Measurements from ENCODE around the gene CDC42EP3.

Gene CDC42EP3

DNA sequence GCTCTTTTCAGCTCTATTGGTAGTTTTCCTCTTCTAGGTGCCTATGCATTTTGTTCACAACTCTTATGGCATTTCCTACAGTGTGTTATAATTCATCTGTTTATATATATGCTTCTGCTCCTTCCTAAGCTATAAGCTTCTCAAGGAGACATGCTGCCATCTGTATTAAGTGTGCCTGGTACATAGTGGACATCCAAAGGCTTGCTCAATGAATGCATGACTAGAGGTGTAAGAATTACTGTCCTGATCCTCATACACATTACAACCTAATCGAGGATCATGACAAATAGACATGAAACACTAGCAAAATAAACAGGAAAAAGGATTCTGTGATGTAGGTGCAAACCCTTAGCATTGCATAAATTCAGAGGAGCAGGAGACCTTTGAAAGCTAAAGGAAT, 50.2 kb downstream of the CDC42EP3 start:
- H3K27ac ChIP-seq: no peak overlapping the region
- no peaks in the 10 kb centered on the region for H3K27me3 ChIP-seq
- TF ChIP-seq CTCF (IDR thresholded peaks at IDR 0.05): no peak
- H3K36me3 ChIP-seq: no peaks in the 10 kb centered on the region
- intact Hi-C loops (cut with DNase I; ENCODE audit: low total_unique reads): no loop called here
- H3K4me1 ChIP-seq: peaks cover 0 to 35% (median 16%) of the 10 kb centered on the region in 4 donors
- no peak overlapping the region for H3K4me3 ChIP-seq
- no peak for DNase-seq
- H3K9me3 ChIP-seq: no peaks in the 10 kb centered on the region

GRCh38 chr2:37619959-37620300, 51.5 kb downstream of the CDC42EP3 start:
- intact Hi-C loops (cut with DNase I; ENCODE audit: low total_unique reads): no loop called here
- no peak for DNase-seq
- Histone ChIP-seq H3K4me3 (no peak overlapping the region), H3K4me1 (peaks cover 4 to 30% (median 16%) of the 10 kb centered on the region in 4 donors), H3K9me3 (no peaks in the 10 kb centered on the region), H3K27ac (peak overlapping the region in 1 of 2 donors; percentile 2), H3K27me3 (no peaks in the 10 kb centered on the region), H3K36me3 (no peaks in the 10 kb centered on the region)
- TF ChIP-seq CTCF (IDR thresholded peaks at IDR 0.05): no peak

DNA sequence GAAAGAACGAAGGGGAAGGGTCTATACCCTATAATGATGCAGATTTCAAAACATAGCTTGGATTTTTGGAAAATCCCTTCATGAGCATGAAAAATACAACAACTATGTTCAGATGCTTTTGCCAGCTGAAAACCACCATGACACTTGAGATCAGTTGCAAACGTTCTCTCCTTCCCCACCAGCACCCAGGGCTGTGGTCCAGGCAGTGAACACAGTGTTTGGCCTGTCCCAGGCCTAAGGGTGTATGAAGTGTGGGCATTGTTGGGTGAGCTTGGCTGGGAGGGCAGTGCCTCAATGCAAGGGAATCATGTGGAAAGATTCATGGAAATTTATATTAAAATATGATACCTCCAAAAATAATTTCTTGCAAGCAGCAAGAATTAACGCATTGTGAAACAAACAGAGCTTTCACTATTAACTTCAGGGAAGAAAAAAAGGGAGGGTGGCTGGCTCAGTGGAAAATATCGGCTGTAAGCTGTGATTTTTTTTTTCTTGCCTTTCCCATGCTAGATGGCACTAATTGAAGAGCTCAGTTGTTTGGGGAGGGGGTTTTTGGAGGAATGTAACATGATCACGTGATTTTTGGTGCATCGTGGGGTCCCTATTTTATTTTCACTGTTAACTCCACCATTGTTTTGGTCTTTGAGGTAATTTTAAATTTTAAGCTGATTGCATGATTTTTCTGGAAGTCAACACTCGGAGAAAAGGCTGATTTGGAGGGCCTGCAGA, 52.0 kb downstream of the CDC42EP3 start:
- Histone ChIP-seq H3K4me3 (no peak overlapping the region), H3K9me3 (no peaks in the 10 kb centered on the region), H3K36me3 (no peaks in the 10 kb centered on the region), H3K27me3 (no peaks in the 10 kb centered on the region), H3K27ac (peak overlapping the region in 1 of 2 donors; percentile 2), H3K4me1 (peaks cover 4 to 30% (median 16%) of the 10 kb centered on the region in 4 donors)
- no peak for DNase-seq
- TF ChIP-seq CTCF (IDR thresholded peaks at IDR 0.05): no peak
- intact Hi-C loops (cut with DNase I; ENCODE audit: low total_unique reads): no loop called here

DNA sequence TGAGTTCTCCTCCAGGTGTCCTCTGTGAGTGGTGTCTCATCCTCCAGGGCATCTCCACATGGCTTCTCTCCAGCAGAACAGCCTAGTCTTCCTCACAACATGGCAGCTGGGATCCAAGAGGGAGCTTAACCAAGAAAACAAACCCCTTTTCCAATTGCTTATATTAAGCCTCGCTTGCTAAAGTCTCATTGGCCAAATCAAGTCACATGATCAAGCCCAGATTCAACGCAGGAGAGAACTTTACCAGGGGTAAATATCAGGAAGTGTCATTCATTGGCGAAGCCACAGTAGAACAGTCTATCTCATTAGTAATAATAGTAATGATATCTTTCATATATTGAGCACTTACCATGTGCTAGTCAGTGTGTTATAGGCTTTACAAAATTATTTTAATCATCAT, 53.1 kb downstream of the CDC42EP3 start:
- Histone ChIP-seq H3K27ac (no peak overlapping the region), H3K27me3 (no peaks in the 10 kb centered on the region), H3K4me1 (peaks cover 4 to 41% (median 23%) of the 10 kb centered on the region in 4 donors), H3K36me3 (no peaks in the 10 kb centered on the region), H3K9me3 (no peaks in the 10 kb centered on the region), H3K4me3 (no peak overlapping the region)
- no peak for DNase-seq
- intact Hi-C loops (cut with DNase I; ENCODE audit: low total_unique reads): no loop called here
- TF ChIP-seq CTCF (IDR thresholded peaks at IDR 0.05): no peak

- no peak for TF ChIP-seq CTCF (IDR thresholded peaks at IDR 0.05)
- no peak for DNase-seq
- no peak overlapping the region for H3K4me3 ChIP-seq
- H3K9me3 ChIP-seq: no peaks in the 10 kb centered on the region
- peak overlapping the region; percentile 55 to 57 for H3K27ac ChIP-seq
- peaks cover 4 to 50% (median 26%) of the 10 kb centered on the region in 4 donors for H3K4me1 ChIP-seq
- no peaks in the 10 kb centered on the region for H3K36me3 ChIP-seq
- H3K27me3 ChIP-seq: no peaks in the 10 kb centered on the region
- intact Hi-C loops (cut with DNase I; ENCODE audit: low total_unique reads): no loop called here
Observed at GRCh38 chr2:37617119-37617892, 54.1 kb downstream of the CDC42EP3 start.

Measured in tibial artery (tissue), 4 donors.